Stomach smooth muscle (tissue), 2 donors: ENCODE results near the gene TRIM31.

Experiments used
- H3K27ac ChIP-seq: one replicate; pipeline ENCODE4 v1.7.0; 2013; ENCODE audit warnings: mild to moderate bottlenecking, low read length, inconsistent platforms
- H3K27me3 ChIP-seq, 2 donors: one replicate each; pipeline ENCODE4 v1.7.0; 2013; ENCODE audit warnings: low read length in 2 of 2; ENCODE audit not compliant: insufficient read depth in 2 of 2, control insufficient read depth in 1 of 2
- H3K36me3 ChIP-seq, 2 donors: one replicate each; pipeline ENCODE4 v1.7.0; 2013; ENCODE audit warnings: low read length in 2 of 2; ENCODE audit not compliant: control insufficient read depth in 2 of 2, insufficient read depth in 2 of 2
- H3K4me1 ChIP-seq: one replicate; pipeline ENCODE4 v1.7.0; 2013; ENCODE audit warnings: low read length; ENCODE audit not compliant: control insufficient read depth, insufficient read depth
- H3K4me3 ChIP-seq, 2 donors: one replicate each; pipeline ENCODE4 v1.7.0; 2013; ENCODE audit warnings: low read length in 2 of 2
- H3K9ac ChIP-seq, 2 donors: one replicate each; pipeline ENCODE4 v1.7.0; 2013; ENCODE audit warnings: low read length in 2 of 2, mild to moderate bottlenecking in 1 of 2
- H3K9me3 ChIP-seq, 2 donors: one replicate each; pipeline ENCODE4 v1.7.0; 2013; ENCODE audit warnings: low read length in 2 of 2; ENCODE audit not compliant: control insufficient read depth in 2 of 2
- donor health status: healthy.
- donor health status: Pancreatic carcinoma.

The TRIM31 gene

DNA sequence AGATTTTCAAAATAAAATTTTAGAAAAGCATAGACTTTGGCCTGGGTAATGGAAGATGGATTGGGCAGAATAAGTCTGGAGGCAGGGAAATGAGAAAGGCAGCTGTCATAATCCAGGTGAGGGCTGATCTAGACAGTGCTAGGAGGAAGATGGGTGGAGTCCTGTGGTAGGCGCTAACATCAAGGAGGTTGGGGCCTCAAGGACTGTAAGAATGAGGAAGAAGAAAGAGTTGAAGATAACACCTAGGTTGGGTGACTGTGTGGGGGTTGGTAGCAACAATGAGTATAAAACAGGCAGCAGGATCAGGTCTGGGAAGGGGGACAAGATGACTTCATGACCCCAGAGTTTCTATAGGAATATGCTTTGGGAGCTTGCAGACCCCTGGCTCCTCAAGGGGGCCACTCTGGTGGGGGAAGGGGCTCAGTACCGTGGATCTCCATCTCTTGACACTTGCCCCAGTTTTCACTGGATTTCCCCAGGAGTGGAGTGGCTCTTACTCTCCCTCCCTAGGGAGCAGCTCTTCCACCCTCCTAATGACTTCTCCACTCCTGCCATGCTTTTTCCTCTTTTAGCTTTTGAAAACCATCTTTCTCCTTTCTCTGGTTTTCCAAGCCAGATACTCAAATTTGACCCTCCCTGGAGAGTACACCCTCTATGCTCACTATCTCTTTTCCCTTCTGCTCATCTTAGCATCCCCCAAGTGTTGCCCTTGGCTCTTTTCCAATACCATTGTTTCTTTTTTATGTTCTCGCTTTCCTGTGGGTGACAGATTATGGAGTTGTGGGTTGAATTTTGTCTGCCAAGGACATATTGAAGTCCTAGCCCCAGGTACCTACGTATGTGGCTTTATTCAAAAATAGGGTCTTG is 14.8 kb downstream of the TRIM31 start:
- no peaks in the 10 kb centered on the region for H3K9me3 ChIP-seq
- H3K36me3 ChIP-seq, result no peaks in the 10 kb centered on the region
- H3K9ac ChIP-seq, result no peak overlapping the region
- peaks cover 26% of the 10 kb centered on the region for H3K4me1 ChIP-seq
- no peak overlapping the region for H3K27ac ChIP-seq
- H3K4me3 ChIP-seq, result no peak overlapping the region
- H3K27me3 ChIP-seq, result peaks cover 46 to 63% of the 10 kb centered on the region in 2 donors

DNA sequence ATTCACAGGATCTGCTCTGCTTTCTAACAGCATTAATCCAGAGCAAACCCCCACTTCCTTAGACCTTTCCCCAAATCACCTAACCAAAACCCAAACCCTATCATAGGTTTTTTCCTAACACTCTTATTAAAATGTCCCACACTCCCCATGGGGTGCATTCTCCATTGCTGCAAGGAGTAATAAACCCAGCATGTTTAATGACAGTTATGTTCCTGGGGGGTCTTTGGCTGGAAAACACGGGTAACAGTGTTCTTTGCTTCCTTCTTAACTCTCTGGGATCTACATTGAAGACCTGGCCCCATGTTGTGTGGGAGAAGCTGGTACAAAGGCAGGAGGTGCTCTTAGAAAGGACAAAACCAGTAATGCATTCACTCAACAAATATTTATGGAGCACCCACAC is 16.1 kb downstream of the TRIM31 start:
- H3K27ac ChIP-seq, result no peak overlapping the region
- H3K4me3 ChIP-seq, result no peak overlapping the region
- H3K36me3 ChIP-seq, result no peaks in the 10 kb centered on the region
- no peak overlapping the region for H3K9ac ChIP-seq
- H3K9me3 ChIP-seq, result no peaks in the 10 kb centered on the region
- H3K4me1 ChIP-seq, result peaks cover 15% of the 10 kb centered on the region
- H3K27me3 ChIP-seq, result peaks cover 52 to 69% of the 10 kb centered on the region in 2 donors

- no peak overlapping the region for H3K9ac ChIP-seq
- no peaks in the 10 kb centered on the region for H3K36me3 ChIP-seq
- no peak overlapping the region for H3K27ac ChIP-seq
- H3K4me3 ChIP-seq, result no peak overlapping the region
- no peaks in the 10 kb centered on the region for H3K4me1 ChIP-seq
- peaks cover 40 to 61% of the 10 kb centered on the region in 2 donors for H3K27me3 ChIP-seq
- H3K9me3 ChIP-seq, result no peaks in the 10 kb centered on the region
Observed at GRCh38 chr6:30093951-30094661, 18.8 kb downstream of the TRIM31 start.

- H3K9ac ChIP-seq, result no peak overlapping the region
- peaks cover 35 to 53% of the 10 kb centered on the region in 2 donors for H3K27me3 ChIP-seq
- H3K4me3 ChIP-seq, result no peak overlapping the region
- H3K36me3 ChIP-seq, result no peaks in the 10 kb centered on the region
- no peak overlapping the region for H3K27ac ChIP-seq
- no peaks in the 10 kb centered on the region for H3K4me1 ChIP-seq
- no peaks in the 10 kb centered on the region for H3K9me3 ChIP-seq
Observed at GRCh38 chr6:30092852-30093543, 19.9 kb downstream of the TRIM31 start.

DNA sequence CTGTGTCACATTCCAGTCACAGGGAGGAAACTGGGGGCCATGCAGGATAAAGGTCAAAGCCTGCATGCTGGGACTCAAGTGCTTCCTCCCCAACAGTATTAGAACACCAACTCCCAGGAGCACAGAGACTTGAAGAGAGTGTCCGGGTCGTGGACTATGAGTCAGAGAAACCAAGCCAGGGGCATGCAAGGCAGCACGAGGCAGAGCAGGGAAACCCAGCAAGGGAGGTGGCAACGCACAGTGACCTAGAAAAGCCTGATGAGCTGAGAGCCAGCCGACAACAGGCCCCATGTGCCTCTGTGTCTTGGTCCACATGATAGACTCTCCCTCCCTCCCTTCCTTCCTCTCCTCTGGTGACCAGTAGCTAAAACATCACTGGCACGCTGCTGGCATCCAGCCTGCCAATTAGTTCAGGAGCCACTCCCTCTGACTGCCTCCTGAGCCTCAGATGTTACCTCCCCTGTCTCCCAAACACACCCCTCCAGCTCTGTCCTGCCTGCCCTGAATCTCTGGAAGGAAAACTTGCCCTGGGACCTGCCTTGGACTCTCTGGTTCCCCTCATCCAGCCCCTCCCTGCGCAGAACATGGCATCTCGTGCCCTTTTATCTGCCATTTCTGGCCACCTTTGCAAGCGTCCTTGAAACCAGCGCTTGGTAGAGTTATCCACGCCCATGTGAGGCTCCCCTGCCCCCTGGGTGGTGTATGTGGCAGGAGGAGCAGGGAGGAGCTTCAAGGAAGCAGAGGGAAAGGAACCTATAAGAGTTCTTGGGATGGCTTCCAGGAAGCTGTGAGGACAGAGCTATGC is 21.1 kb downstream of the TRIM31 start:
- H3K27me3 ChIP-seq, result peaks cover 33 to 43% of the 10 kb centered on the region in 2 donors
- no peaks in the 10 kb centered on the region for H3K4me1 ChIP-seq
- no peak overlapping the region for H3K9ac ChIP-seq

DNA sequence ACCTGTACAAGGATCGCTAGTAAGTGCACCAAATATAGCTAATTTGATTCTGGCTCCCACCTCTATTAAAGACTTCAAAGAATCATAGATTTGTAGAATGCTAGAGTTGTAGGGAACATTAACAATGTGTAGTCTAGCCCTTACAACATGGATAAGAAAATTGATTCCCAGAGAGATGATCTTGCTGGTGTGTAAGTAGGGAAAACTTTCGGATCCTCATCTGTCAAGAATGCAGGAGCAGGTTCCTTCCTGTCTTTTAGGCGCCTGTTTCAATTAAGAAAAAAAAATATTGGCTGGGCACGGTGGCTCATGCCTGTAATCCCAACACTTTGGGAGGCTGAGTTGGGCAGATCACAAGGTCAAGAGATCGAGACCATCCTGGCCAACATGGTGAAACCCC is 25.0 kb downstream of the TRIM31 start:
- Histone ChIP-seq H3K4me3 (no peak overlapping the region), H3K36me3 (no peaks in the 10 kb centered on the region), H3K9ac (no peak overlapping the region), H3K27me3 (peaks cover 21 to 27% of the 10 kb centered on the region in 2 donors), H3K27ac (no peak overlapping the region), H3K4me1 (no peaks in the 10 kb centered on the region), H3K9me3 (no peaks in the 10 kb centered on the region)

More for the DNA sequence above, 21.1 kb downstream of the TRIM31 start:
- no peak overlapping the region for H3K27ac ChIP-seq
- H3K9me3 ChIP-seq, result no peaks in the 10 kb centered on the region
- H3K4me3 ChIP-seq, result no peak overlapping the region
- no peaks in the 10 kb centered on the region for H3K36me3 ChIP-seq

DNA sequence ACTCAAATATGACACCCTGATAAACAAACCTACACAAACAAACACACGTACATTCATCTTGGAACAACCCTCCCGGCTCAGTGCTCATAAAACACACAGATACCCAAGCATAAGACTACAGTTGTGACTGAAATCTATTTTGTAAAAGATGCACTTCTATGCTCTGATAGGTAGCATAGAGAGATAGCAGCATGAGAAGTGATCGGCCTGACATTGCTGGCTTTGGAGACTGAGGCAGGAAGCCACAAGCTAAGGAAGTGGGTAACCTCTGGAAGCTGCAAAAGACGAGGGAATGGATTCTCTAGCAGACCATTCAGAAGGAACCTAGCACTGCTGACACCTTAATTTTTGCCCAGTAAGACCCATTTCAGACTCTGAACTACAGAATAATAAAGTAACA is 35.7 kb downstream of the TRIM31 start:
- no peak overlapping the region for H3K9ac ChIP-seq
- H3K4me3 ChIP-seq, result no peak overlapping the region
- H3K4me1 ChIP-seq, result peaks cover 16% of the 10 kb centered on the region
- H3K27ac ChIP-seq, result no peak overlapping the region
- no peaks in the 10 kb centered on the region for H3K9me3 ChIP-seq
- H3K36me3 ChIP-seq, result no peaks in the 10 kb centered on the region
- peaks cover 48 to 49% of the 10 kb centered on the region in 2 donors for H3K27me3 ChIP-seq

GRCh38 chr6:30075790-30076732 is 36.8 kb downstream of the TRIM31 start:
- peaks cover 56 to 59% of the 10 kb centered on the region in 2 donors for H3K27me3 ChIP-seq

GRCh38 chr6:30075094-30075789 is 37.6 kb downstream of the TRIM31 start, which contains the start of gene RNF39:
TSS of gene RNF39 (minus strand) at chr6:30075769. CDS start at chr6:30075585, 184 bp downstream.
- H3K9me3 ChIP-seq, result no peaks in the 10 kb centered on the region
- peaks cover under 1 to 2% of the 10 kb centered on the region in 2 donors for H3K36me3 ChIP-seq
- peaks cover 22% of the 10 kb centered on the region for H3K4me1 ChIP-seq
- peak within 1 kb of the TSS in 1 of 2 donors; percentile 47 for H3K4me3 ChIP-seq
- H3K27me3 ChIP-seq, result peaks cover 61 to 65% of the 10 kb centered on the region in 2 donors
- no peak within 1 kb of the TSS for H3K9ac ChIP-seq
- H3K27ac ChIP-seq, result no peak within 1 kb of the TSS

More at GRCh38 chr6:30075790-30076732, 36.8 kb downstream of the TRIM31 start:
- no peak overlapping the region for H3K9ac ChIP-seq
- no peak overlapping the region for H3K4me3 ChIP-seq
- H3K9me3 ChIP-seq, result no peaks in the 10 kb centered on the region
- H3K36me3 ChIP-seq, result no peaks in the 10 kb centered on the region
- H3K4me1 ChIP-seq, result peaks cover 22% of the 10 kb centered on the region
- no peak overlapping the region for H3K27ac ChIP-seq
